ENCODE measurements around the gene NXPE1.

NXPE1 gene

GRCh38 chr11:114564831-114565230, 5.2 kb upstream of the NXPE1 start:
- no peak overlapping the region for H3K9ac ChIP-seq
- no peak overlapping the region for H3K4me2 ChIP-seq (ENCODE audit: low read length)
- H3K79me2 ChIP-seq = no peaks in the 10 kb centered on the region
- H3K27me3 ChIP-seq (ENCODE audit: control insufficient read depth, insufficient read depth, low read length) = no peaks in the 10 kb centered on the region
- no peaks in the 10 kb centered on the region for H3K36me3 ChIP-seq (ENCODE audit: control insufficient read depth, insufficient read depth, low read length)
- H3K4me3 ChIP-seq (ENCODE audit: low read depth, low read length) = no peak overlapping the region
- no peak for TF ChIP-seq CTCF (IDR thresholded peaks at IDR 0.05)
- no peak overlapping the region for H3K27ac ChIP-seq
- H2AFZ ChIP-seq = no peak overlapping the region
- no peaks in the 10 kb centered on the region for H3K9me3 ChIP-seq (ENCODE audit: control insufficient read depth, low read length)
- H3K4me1 ChIP-seq = no peaks in the 10 kb centered on the region

GRCh38 chr11:114563077-114563476, 3.4 kb upstream of the NXPE1 start:
- peaks cover 6% of the 10 kb centered on the region for H3K4me1 ChIP-seq
- H3K79me2 ChIP-seq = no peaks in the 10 kb centered on the region
- H3K4me3 ChIP-seq (ENCODE audit: low read depth, low read length) = no peak overlapping the region
- no peak overlapping the region for H3K9ac ChIP-seq
- no peak overlapping the region for H3K4me2 ChIP-seq (ENCODE audit: low read length)
- TF ChIP-seq CTCF (IDR thresholded peaks at IDR 0.05) = no peak
- no peak overlapping the region for H2AFZ ChIP-seq
- no peaks in the 10 kb centered on the region for H3K36me3 ChIP-seq (ENCODE audit: control insufficient read depth, insufficient read depth, low read length)
- H3K27ac ChIP-seq = no peak overlapping the region
- H3K9me3 ChIP-seq (ENCODE audit: control insufficient read depth, low read length) = no peaks in the 10 kb centered on the region
- H3K27me3 ChIP-seq (ENCODE audit: control insufficient read depth, insufficient read depth, low read length) = no peaks in the 10 kb centered on the region

- no peaks in the 10 kb centered on the region for H3K9me3 ChIP-seq (ENCODE audit: control insufficient read depth, low read length)
- H3K27me3 ChIP-seq (ENCODE audit: control insufficient read depth, insufficient read depth, low read length) = no peaks in the 10 kb centered on the region
- H3K79me2 ChIP-seq = no peaks in the 10 kb centered on the region
- H3K4me2 ChIP-seq (ENCODE audit: low read length) = no peak overlapping the region
- no peaks in the 10 kb centered on the region for H3K36me3 ChIP-seq (ENCODE audit: control insufficient read depth, insufficient read depth, low read length)
- no peak overlapping the region for H3K27ac ChIP-seq
- H2AFZ ChIP-seq = no peak overlapping the region
- peaks cover 6% of the 10 kb centered on the region for H3K4me1 ChIP-seq
- H3K9ac ChIP-seq = no peak overlapping the region
- TF ChIP-seq CTCF (IDR thresholded peaks at IDR 0.05) = no peak
- no peak overlapping the region for H3K4me3 ChIP-seq (ENCODE audit: low read depth, low read length)
Measured at GRCh38 chr11:114562166-114562916, 2.7 kb upstream of the NXPE1 start.

- TF ChIP-seq CTCF (IDR thresholded peaks at IDR 0.05) = no peak
- Histone ChIP-seq H2AFZ (peak overlapping the region; percentile 42), H3K79me2 (no peaks in the 10 kb centered on the region), H3K27ac (peak overlapping the region; percentile 56), H3K4me1 (peaks cover 13% of the 10 kb centered on the region), H3K9me3 (ENCODE audit: control insufficient read depth, low read length) (no peaks in the 10 kb centered on the region), H3K36me3 (ENCODE audit: control insufficient read depth, insufficient read depth, low read length) (no peaks in the 10 kb centered on the region), H3K4me2 (ENCODE audit: low read length) (no peak overlapping the region), H3K9ac (no peak overlapping the region), H3K27me3 (ENCODE audit: control insufficient read depth, insufficient read depth, low read length) (no peaks in the 10 kb centered on the region), H3K4me3 (ENCODE audit: low read depth, low read length) (no peak overlapping the region)
Measured at GRCh38 chr11:114556135-114556534, 3.5 kb downstream of the NXPE1 start.

GRCh38 chr11:114553642-114554041, 6.0 kb downstream of the NXPE1 start:
- Histone ChIP-seq H3K79me2 (no peaks in the 10 kb centered on the region), H3K27me3 (ENCODE audit: control insufficient read depth, insufficient read depth, low read length) (no peaks in the 10 kb centered on the region), H2AFZ (no peak overlapping the region), H3K9me3 (ENCODE audit: control insufficient read depth, low read length) (no peaks in the 10 kb centered on the region), H3K27ac (no peak overlapping the region), H3K4me2 (ENCODE audit: low read length) (no peak overlapping the region), H3K4me3 (ENCODE audit: low read depth, low read length) (no peak overlapping the region), H3K4me1 (peaks cover 7% of the 10 kb centered on the region), H3K36me3 (ENCODE audit: control insufficient read depth, insufficient read depth, low read length) (no peaks in the 10 kb centered on the region), H3K9ac (no peak overlapping the region)
- TF ChIP-seq CTCF (IDR thresholded peaks at IDR 0.05) = no peak

All from parathyroid adenoma (tissue), 2 donors.